ENCODE measurements around the gene TUBA8.

GRCh38 chr22:18126606-18127005 is 16.0 kb downstream of the TUBA8 start:
- TF ChIP-seq EGR1 (IDR thresholded peaks at IDR 0.05) (no peak), TAF1 (IDR thresholded peaks at IDR 0.05; ENCODE audit: low read depth) (no peak), EP300 (IDR thresholded peaks at IDR 0.05; ENCODE audit: borderline replicate concordance) (no peak)
- TF ChIP-seq, protein P1, sequence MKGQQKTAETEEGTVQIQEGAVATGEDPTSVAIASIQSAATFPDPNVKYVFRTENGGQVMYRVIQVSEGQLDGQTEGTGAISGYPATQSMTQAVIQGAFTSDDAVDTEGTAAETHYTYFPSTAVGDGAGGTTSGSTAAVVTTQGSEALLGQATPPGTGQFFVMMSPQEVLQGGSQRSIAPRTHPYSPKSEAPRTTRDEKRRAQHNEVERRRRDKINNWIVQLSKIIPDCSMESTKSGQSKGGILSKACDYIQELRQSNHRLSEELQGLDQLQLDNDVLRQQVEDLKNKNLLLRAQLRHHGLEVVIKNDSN (IDR thresholded peaks at IDR 0.05): no peak
- TF ChIP-seq, protein P2, sequence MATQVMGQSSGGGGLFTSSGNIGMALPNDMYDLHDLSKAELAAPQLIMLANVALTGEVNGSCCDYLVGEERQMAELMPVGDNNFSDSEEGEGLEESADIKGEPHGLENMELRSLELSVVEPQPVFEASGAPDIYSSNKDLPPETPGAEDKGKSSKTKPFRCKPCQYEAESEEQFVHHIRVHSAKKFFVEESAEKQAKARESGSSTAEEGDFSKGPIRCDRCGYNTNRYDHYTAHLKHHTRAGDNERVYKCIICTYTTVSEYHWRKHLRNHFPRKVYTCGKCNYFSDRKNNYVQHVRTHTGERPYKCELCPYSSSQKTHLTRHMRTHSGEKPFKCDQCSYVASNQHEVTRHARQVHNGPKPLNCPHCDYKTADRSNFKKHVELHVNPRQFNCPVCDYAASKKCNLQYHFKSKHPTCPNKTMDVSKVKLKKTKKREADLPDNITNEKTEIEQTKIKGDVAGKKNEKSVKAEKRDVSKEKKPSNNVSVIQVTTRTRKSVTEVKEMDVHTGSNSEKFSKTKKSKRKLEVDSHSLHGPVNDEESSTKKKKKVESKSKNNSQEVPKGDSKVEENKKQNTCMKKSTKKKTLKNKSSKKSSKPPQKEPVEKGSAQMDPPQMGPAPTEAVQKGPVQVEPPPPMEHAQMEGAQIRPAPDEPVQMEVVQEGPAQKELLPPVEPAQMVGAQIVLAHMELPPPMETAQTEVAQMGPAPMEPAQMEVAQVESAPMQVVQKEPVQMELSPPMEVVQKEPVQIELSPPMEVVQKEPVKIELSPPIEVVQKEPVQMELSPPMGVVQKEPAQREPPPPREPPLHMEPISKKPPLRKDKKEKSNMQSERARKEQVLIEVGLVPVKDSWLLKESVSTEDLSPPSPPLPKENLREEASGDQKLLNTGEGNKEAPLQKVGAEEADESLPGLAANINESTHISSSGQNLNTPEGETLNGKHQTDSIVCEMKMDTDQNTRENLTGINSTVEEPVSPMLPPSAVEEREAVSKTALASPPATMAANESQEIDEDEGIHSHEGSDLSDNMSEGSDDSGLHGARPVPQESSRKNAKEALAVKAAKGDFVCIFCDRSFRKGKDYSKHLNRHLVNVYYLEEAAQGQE (IDR thresholded peaks at IDR 0.05; ENCODE audit: low read depth): no peak
